ENCODE measurements around the gene SNX9. TPM values are rescaled to one million over a fixed set of nuclear protein-coding genes. Genes with fewer than 3 reads are reported as not detected.

The SNX9 gene
- total RNA-seq, 1 experiment from 2014 or later = 24.8 TPM

DNA sequence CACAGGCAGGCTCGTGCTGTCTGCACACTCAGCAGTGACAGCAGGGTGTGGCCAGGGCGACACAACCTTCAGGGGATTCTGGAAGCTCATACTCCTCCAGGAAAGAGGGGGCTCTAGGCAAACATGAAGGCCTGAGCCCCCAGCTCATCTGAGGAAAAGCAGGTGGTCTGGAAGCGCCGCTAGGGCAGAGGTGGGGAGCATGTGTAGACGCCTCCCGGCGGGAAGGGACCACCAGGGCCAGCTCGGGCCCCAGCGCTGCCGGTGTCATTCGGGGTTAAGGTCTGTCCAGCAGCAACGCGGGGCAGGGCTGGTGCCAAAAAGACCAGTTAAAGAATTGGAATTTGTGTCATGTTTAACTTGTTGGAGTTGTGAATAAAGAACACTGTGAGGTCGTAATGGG, 119.3 kb downstream of the SNX9 start:
- CTCF ChIA-PET = no interaction called here
- Histone ChIP-seq H3K27me3 (replicated peaks; ENCODE audit: insufficient read depth, low read depth, low read length, poor library complexity) (no peaks in the 10 kb centered on the region), H3K4me1 (ENCODE audit: insufficient read depth, low read length, poor library complexity, severe bottlenecking) (no peaks in the 10 kb centered on the region), H3K9me3 (ENCODE audit: low read depth, low read length, poor library complexity, severe bottlenecking) (no peaks in the 10 kb centered on the region), H3K4me3 (ENCODE audit: low read depth, low read length, poor library complexity, severe bottlenecking) (no peak overlapping the region), H3K27ac (ENCODE audit: low read depth, low read length, poor library complexity, severe bottlenecking) (no peak overlapping the region), H3K36me3 (ENCODE audit: insufficient read depth, low read length, poor library complexity, severe bottlenecking) (peaks cover 38% of the 10 kb centered on the region)
- DNase-seq (ENCODE audit: low spot score) = no peak
- POLR2A ChIA-PET (ENCODE audit: low non-redundant PET) = no interaction called here
- TF ChIP-seq, protein P1, sequence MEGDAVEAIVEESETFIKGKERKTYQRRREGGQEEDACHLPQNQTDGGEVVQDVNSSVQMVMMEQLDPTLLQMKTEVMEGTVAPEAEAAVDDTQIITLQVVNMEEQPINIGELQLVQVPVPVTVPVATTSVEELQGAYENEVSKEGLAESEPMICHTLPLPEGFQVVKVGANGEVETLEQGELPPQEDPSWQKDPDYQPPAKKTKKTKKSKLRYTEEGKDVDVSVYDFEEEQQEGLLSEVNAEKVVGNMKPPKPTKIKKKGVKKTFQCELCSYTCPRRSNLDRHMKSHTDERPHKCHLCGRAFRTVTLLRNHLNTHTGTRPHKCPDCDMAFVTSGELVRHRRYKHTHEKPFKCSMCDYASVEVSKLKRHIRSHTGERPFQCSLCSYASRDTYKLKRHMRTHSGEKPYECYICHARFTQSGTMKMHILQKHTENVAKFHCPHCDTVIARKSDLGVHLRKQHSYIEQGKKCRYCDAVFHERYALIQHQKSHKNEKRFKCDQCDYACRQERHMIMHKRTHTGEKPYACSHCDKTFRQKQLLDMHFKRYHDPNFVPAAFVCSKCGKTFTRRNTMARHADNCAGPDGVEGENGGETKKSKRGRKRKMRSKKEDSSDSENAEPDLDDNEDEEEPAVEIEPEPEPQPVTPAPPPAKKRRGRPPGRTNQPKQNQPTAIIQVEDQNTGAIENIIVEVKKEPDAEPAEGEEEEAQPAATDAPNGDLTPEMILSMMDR (conservative IDR thresholded peaks at IDR 0.05; ENCODE audit: low read depth, low read length) = no peak
- TF ChIP-seq EZH2 (IDR thresholded peaks at IDR 0.05; ENCODE audit: borderline replicate concordance, low read depth, low read length, poor library complexity, severe bottlenecking) = no peak
- BruUV-seq (replicated peaks) = no TSS peak
- intact Hi-C loops (cut with micrococcal nuclease; ENCODE audit: unreplicated experiment) = no loop called here

DNA sequence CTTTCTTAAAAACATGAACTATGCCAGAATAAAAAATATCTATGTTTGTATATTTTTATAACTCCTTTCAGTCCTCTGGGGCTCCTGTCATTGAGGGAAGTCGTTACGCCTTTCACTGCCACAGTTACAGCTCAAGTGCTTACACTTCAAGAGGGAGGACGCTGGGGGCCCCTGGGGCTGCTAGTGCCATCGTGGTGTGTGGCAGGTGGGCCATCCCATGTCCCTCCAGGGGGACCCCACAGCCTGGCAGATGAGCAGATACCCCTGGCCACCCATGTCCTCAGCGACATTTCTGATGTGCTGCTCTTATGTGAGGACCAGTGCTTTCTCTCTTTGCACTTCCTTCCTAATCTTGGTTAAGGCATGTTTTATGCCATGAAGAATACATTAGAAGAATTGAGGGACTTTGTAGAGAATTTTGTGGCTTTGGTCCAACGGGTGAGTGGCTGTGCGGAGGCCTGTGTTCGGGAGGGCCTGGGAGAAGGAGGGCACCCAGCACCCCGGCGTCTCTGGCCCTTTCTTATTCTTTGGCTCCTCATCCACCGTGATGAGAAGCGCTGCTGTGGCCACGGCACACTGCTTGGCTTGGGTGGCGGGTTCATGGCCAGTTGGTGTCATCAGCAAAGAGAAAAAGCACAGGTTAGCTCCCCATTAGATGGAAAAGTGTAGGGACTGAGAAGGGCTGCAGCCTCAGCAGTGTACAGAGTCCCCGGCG, 120.4 kb downstream of the SNX9 start:
- no peak for DNase-seq (ENCODE audit: low spot score)
- no peaks in the 10 kb centered on the region for H3K4me1 ChIP-seq (ENCODE audit: insufficient read depth, low read length, poor library complexity, severe bottlenecking)
- intact Hi-C loops (cut with micrococcal nuclease; ENCODE audit: unreplicated experiment) = no loop called here
- no peak overlapping the region for H3K27ac ChIP-seq (ENCODE audit: low read depth, low read length, poor library complexity, severe bottlenecking)
- POLR2A ChIA-PET (ENCODE audit: low non-redundant PET) = no interaction called here
- no peak overlapping the region for H3K4me3 ChIP-seq (ENCODE audit: low read depth, low read length, poor library complexity, severe bottlenecking)
- no peaks in the 10 kb centered on the region for H3K9me3 ChIP-seq (ENCODE audit: low read depth, low read length, poor library complexity, severe bottlenecking)
- H3K36me3 ChIP-seq (ENCODE audit: insufficient read depth, low read length, poor library complexity, severe bottlenecking) = peaks cover 29% of the 10 kb centered on the region
- CTCF ChIA-PET = no interaction called here
- TF ChIP-seq, protein P1 (conservative IDR thresholded peaks at IDR 0.05; ENCODE audit: low read depth, low read length) = no peak
- no peak for TF ChIP-seq EZH2 (IDR thresholded peaks at IDR 0.05; ENCODE audit: borderline replicate concordance, low read depth, low read length, poor library complexity, severe bottlenecking)
- no TSS peak for BruUV-seq (replicated peaks)
- no peaks in the 10 kb centered on the region for H3K27me3 ChIP-seq (replicated peaks; ENCODE audit: insufficient read depth, low read depth, low read length, poor library complexity)

DNA sequence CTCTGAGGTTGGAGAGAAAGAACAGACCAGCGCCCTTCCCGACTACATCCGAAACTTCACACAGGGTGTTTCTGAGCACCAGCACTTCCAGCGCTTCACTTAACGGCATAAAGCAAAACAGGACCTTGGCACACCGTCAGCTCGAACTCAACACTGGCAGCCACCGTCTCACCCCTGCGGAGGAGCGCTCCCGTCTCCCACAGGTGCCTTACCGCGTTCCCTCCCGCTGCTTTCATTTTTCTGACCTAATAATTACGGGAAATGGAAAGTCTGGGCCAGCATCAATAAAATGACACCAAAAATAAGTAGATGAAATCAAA, 120.9 kb downstream of the SNX9 start:
- TF ChIP-seq, protein P1 (conservative IDR thresholded peaks at IDR 0.05; ENCODE audit: low read depth, low read length) = no peak
- TF ChIP-seq EZH2 (IDR thresholded peaks at IDR 0.05; ENCODE audit: borderline replicate concordance, low read depth, low read length, poor library complexity, severe bottlenecking) = no peak

More for the DNA sequence above, 120.9 kb downstream of the SNX9 start:
- Histone ChIP-seq H3K9me3 (ENCODE audit: low read depth, low read length, poor library complexity, severe bottlenecking) (no peaks in the 10 kb centered on the region), H3K4me3 (ENCODE audit: low read depth, low read length, poor library complexity, severe bottlenecking) (no peak overlapping the region), H3K27ac (ENCODE audit: low read depth, low read length, poor library complexity, severe bottlenecking) (no peak overlapping the region), H3K4me1 (ENCODE audit: insufficient read depth, low read length, poor library complexity, severe bottlenecking) (no peaks in the 10 kb centered on the region), H3K27me3 (replicated peaks; ENCODE audit: insufficient read depth, low read depth, low read length, poor library complexity) (no peaks in the 10 kb centered on the region), H3K36me3 (ENCODE audit: insufficient read depth, low read length, poor library complexity, severe bottlenecking) (peaks cover 24% of the 10 kb centered on the region)
- intact Hi-C loops (cut with micrococcal nuclease; ENCODE audit: unreplicated experiment) = no loop called here
- no peak for DNase-seq (ENCODE audit: low spot score)
- ChIA-PET POLR2A (ENCODE audit: low non-redundant PET) (no interaction called here), CTCF (no interaction called here)
- no TSS peak for BruUV-seq (replicated peaks)
